Measurements from ENCODE around the gene APBA1.

The APBA1 gene

GRCh38 chr9:69546265-69546664 lies 125.9 kb downstream of the APBA1 start:
- no peak for DNase-seq (ENCODE audit: low read depth)
- H3K4me3 ChIP-seq (ENCODE audit: low read depth, low read length) = no peak overlapping the region
- TF ChIP-seq CTCF (IDR thresholded peaks at IDR 0.05; ENCODE audit: insufficient read depth, low read depth, low read length, missing control alignments) = no peak

- no peak for DNase-seq (ENCODE audit: low read depth)
- TF ChIP-seq CTCF (IDR thresholded peaks at IDR 0.05; ENCODE audit: insufficient read depth, low read depth, low read length, missing control alignments) = no peak
- H3K4me3 ChIP-seq (ENCODE audit: low read depth, low read length) = no peak overlapping the region
Measured at GRCh38 chr9:69542942-69543704, 129.0 kb downstream of the APBA1 start.

GRCh38 chr9:69542058-69542457 lies 130.1 kb downstream of the APBA1 start:
- TF ChIP-seq CTCF (IDR thresholded peaks at IDR 0.05; ENCODE audit: insufficient read depth, low read depth, low read length, missing control alignments) = no peak
- DNase-seq (ENCODE audit: low read depth) = no peak
- H3K4me3 ChIP-seq (ENCODE audit: low read depth, low read length) = no peak overlapping the region

DNA sequence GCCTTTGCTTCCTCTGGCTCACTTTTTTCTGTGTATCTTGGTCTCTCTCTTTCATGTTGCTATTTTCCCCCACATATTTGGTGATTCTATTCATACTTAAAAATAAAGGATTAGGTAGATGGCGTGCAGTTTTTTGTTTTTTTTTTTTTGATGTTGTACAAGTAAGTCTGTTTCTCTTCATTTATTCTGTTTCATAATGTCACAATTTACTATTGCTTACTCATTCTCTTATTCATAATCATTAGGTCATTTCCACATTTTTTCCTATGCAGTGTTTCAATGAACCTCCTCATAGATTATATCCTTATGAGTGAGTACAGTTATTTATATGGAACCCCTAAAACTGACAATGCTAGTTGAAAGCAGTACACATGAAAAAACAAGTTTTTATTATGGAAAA lies 136.3 kb downstream of the APBA1 start:
- no peak for TF ChIP-seq CTCF (IDR thresholded peaks at IDR 0.05; ENCODE audit: insufficient read depth, low read depth, low read length, missing control alignments)
- DNase-seq (ENCODE audit: low read depth) = no peak
- no peak overlapping the region for H3K4me3 ChIP-seq (ENCODE audit: low read depth, low read length)

GRCh38 chr9:69535286-69535832 lies 136.8 kb downstream of the APBA1 start:
- no peak for TF ChIP-seq CTCF (IDR thresholded peaks at IDR 0.05; ENCODE audit: insufficient read depth, low read depth, low read length, missing control alignments)
- no peak for DNase-seq (ENCODE audit: low read depth)

GRCh38 chr9:69532396-69532795 lies 139.8 kb downstream of the APBA1 start:
- no peak for DNase-seq (ENCODE audit: low read depth)
- TF ChIP-seq CTCF (IDR thresholded peaks at IDR 0.05; ENCODE audit: insufficient read depth, low read depth, low read length, missing control alignments) = no peak
- H3K4me3 ChIP-seq (ENCODE audit: low read depth, low read length) = no peak overlapping the region

More at GRCh38 chr9:69535286-69535832, 136.8 kb downstream of the APBA1 start:
- no peak overlapping the region for H3K4me3 ChIP-seq (ENCODE audit: low read depth, low read length)

Measured in GM12865 (cell line).